HG02981 (cell line): ENCODE data around the gene PLXNB1.

Source experiments
- ATAC-seq: cut with Tn5 transposase; IDR thresholded peaks from one replicate; pipeline ENCODE4 v1.9.1; 2021; ENCODE audit warnings: mild to moderate bottlenecking, moderate library complexity; ENCODE audit not compliant: unreplicated experiment

The PLXNB1 gene

DNA sequence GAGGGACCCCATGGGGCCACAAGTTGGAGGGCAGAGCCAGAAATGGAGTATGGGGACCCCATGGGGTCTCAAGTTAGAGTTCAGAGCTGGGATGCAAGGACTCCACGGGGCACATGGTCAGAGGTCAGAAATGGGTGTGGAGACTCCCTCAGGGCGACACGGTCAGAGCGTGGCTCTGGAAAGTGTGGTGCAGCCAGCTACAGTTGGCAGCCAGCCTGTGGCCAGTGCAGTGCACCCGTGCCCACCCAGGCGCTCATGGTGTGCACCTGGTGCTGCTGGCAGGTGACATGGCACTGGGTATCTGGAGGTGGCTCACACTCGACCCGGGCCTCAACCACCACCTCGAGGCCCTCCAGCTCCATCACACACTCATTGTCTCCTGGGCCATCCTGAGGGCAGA is 11.2 kb downstream of the PLXNB1 start:
- no peak for ATAC-seq

DNA sequence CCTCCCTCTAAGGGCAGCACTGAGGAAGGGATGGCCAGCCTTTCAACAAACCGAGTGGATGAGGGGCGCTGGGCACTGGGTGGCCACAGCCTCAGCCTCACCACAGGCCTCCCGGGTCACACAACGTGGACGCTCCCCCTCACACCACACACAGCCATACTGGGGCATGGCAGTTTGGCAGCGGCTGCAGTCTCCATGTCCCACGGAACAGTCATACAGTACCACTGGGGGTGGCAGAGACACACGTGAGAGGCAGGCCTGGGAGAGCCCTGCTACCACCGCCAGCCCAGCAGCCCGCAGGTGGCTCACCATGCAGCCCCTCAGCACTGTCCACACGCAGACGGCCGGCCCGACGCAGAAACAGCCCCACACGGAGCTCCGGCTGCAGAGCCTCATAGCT is 11.7 kb downstream of the PLXNB1 start:
- ATAC-seq: no peak

DNA sequence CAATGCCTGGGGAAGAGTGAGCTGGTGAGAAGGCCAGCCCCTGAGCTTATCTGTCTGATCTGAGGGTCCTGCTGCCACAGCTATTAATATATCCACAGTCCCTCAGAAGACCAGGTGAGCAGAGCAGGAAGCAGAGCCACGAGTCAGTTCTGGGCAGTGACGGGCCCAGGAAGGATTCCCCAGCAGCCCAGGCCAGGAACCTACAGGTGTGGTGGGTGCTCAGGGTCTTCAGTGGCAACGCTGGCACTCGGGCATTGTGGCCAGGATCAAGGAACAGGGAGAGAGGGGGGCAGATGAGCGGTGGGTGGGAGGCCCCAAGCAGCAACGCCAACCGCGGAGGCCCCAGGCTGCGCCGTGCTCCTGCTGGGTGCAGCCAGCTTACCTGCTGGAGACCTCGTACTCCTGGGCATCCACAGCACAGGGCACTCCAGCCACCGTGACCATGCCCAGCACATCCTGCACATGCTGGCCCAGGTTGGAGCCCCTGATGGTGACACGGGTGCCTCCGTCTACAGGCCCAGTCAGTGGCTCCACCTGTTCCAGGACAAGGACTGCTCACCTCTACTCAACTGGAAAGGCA is 12.3 kb downstream of the PLXNB1 start:
- ATAC-seq: no peak

- ATAC-seq: no peak
These were observed 13.3 kb downstream of the PLXNB1 start for GRCh38 chr3:48416546-48416945.

DNA sequence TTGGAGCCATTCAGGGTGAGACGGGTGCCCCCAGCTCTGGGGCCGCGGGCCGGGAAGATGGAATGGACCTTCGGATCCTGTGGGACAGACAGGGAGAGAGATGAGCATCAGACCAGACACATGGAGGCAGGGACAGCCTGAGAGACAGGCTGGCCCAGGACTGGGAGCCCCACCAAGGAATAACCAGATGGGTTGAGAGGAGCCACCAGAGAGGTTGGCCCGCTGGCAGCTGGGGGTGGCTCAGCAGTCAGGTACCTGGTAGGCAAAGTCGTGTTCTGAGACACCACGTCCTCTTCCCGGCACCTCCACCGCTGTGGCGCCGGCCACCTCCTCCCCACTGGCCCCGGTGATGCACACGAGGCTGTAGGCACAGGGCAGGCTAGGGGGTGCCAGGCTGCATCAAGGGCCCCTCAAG is 13.8 kb downstream of the PLXNB1 start:
- ATAC-seq: no peak

- no peak for ATAC-seq
These were observed 14.5 kb downstream of the PLXNB1 start for GRCh38 chr3:48415251-48415953.

GRCh38 chr3:48414376-48415250 is 15.3 kb downstream of the PLXNB1 start:
- ATAC-seq: no peak

- ATAC-seq: no peak
These were observed 16.3 kb downstream of the PLXNB1 start for GRCh38 chr3:48413611-48414010.

GRCh38 chr3:48413086-48413485 is 16.8 kb downstream of the PLXNB1 start:
- no peak for ATAC-seq

DNA sequence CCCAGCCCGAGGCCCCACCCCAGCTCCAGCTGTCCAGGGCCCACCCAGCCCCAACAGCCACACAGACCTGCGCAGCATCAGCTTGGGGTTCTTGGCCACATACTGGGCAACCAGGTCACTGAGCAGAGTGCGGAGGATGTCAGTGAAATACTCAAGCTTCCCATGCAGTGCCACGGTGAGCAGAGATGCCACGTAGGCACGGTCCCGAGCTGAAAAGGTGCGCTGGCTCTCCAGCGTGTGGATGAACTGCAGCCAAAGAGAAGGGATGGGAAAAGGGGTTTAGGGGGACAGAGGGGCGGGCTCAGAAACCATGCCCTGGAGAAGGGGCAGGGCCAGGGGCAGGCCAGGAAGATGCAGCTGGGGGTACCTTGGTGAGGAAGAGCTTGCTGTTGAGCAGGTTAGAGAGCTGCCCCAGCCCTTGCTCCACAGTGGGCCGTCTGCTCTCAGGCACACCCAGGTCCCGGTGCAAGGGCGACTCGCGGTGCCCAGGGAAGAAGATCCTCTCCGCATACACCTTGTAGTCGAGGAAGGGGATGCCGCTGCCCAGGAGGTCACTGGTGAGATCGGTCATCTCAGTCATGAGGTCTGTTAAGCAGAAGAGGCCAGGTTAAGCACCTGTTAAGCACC is 17.4 kb downstream of the PLXNB1 start:
- no peak for ATAC-seq

DNA sequence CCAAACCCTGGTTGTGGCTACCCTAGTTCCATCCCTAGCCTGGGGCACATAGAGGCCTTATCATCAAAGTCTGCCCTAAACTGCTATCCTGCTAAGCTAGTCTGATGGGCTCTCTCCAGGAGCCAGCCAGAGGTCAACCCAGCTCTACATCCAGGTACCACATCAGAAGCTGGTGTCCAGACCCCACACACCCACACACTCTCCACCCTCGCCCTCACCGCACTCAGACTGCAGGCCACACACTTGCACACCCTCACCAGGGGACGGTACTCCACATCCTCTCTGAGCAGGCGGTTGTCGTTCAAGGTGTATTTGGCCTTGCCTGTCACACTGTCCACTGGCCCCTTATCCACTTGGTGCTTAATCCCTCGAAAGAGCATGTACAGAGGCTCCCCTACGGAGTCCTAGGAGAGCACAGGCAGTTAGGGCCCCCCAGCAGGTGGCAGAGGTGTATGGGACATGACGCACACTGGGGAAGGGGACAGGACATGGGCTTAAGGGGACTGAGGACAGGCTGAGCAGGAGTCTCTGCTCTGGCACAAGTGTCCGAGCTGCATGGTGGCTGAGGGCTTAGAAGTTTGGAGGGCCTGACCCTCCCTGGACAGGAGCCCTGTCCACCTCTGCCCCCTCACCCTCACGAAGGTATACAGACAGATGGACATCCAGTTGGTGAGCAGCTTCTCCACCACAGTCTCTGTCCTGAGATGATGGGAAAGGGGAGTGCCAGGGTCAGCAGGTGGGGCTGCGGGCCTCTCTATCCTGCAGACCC is 18.1 kb downstream of the PLXNB1 start:
- no peak for ATAC-seq

GRCh38 chr3:48411041-48411588 is 18.8 kb downstream of the PLXNB1 start:
- ATAC-seq: no peak

DNA sequence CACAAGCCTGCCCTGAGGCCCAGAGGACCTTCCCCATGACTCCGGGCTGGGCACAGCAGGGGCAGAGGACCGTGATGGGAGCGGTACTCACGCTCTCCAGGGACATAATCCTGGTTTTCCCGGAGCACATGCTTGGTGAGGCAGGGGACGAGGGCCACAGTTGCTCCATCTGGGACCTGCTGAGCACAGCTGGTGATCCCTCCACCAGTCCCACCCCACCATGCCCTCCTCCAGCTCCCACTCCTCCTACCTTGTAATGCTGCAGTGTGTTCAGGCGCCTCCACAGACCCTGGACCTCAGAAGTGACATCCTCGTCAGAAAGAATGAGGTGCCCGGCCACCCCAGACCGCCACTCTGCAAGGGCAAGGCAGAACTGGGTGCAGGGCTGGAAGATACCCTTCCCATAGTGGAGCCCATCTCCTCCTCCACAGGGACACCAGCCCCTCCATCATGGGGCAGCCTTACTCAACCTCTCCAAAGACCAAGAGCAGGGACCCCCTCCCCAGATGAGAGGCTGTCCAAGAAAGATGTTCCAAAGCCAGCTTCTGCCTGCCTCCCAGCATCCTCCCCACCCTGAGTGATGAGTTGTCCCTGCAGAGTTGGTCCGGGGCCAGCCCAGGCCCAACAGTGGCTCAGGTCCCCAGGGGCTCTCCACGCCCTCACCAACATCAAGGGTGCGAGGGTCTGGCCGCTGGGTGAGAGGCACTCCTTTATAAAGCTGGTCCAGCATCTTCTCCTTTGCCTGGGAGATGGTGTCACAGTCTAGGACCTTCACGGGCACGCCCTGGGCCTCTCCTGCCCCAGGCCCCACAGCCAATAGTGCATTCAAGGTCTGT is 19.5 kb downstream of the PLXNB1 start:
- no peak for ATAC-seq

DNA sequence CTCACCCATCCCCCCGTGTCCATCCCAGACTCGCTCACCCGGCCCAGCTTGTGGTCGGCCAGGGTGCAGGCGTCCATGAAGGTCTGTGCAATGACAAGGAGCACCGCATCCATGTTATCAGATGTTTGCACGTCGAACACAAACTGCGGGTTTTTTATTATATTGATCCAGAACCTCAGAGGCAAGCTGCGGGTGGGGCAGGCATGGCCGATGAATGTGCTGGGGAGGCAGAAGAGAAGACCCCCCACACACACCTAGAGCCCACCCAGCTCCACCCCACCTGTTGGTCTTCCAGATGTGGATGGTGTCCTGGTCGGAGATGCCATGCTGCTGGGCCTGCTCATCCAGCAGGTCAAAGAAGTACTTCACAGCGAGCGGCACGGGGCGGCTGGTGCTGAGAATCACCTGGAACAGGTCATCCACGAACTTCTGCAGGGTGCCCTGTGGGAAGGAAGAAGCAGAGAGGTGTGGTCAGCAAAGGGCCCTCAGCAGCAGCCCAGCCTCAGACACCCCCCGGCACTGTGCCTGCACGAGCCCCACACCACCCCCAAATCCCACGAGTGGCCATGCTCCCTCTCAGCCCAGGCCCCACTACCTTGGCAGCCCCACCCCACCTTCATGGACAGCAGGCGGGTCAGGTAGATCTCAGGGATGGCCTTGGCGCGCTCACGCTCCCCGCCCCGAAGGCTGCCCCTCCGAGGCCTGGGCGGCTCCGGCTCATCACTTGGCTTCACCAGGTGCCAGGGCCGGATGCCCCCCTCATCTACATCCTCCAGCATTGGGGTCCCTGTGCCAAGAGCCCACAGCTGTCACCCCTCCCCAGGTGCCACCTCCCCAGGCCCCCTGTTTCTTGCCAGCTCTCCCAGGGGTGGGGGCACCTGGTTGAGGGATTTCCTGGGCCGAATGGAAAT is 20.3 kb downstream of the PLXNB1 start:
- ATAC-seq: no peak

DNA sequence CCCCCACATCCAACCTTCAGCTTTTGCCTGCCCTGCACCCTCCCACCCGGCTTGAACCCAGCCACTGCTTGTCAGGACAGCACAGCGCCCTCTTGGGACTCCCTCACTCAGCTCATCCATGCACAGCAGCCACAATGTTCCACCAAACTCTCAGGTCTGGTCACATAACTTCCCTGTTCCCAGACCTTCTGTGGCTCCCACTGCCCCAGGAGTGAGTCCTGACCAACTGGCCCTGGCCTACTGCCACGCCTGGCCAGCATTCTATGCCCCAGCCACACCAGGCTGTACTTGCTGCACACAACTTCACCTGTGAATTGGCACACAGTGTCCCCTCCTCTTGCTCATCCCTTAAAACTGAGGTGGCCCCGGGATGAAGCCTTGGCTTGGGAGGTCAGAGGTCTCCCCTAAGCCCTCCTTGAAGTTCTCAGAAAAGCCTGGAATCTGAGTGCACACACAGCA is 21.0 kb downstream of the PLXNB1 start:
- no peak for ATAC-seq

DNA sequence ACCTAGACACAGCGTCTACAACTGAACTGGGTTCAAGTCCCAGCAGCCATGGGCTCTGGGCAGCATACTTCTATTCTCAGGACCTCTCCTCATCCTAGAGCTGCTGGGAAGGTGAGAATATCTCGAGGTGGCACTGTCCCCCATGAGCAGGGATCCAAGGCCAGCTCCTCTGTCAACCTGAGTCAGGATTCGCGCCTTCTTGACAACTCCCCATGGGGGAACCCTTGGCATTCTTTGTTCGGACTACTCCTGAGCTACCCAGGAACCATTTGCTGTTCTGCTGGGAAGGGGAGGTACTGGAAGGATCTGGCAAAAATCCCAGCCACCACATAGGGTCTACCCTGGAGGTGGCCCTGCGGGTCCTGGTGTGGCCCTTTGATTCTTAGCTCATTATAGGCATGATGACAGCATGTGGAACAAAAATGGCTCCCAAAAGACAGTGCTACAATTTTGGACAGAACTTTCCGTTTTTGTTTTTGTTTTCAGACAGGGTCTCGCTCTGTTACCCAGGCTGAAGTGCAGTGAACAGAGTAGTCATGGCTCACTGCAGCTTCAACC is 22.3 kb downstream of the PLXNB1 start:
- ATAC-seq: no peak

GRCh38 chr3:48406443-48407431 is 23.1 kb downstream of the PLXNB1 start:
- no peak for ATAC-seq
